Endodermal cell (in vitro differentiated cells): Measurements from ENCODE around the gene LYG1. TPM values are rescaled to one million over a fixed set of nuclear protein-coding genes. Genes with fewer than 3 reads are reported as not detected.
"Not testable (repeated sequence)": the region's sequence is repeated elsewhere in the genome, so short reads cannot be mapped to it uniquely, and the experiment has no call there.

Source experiments
- DNase-seq: peaks from one replicate; pipeline ENCODE4 v3.0.0-alpha.2; 2017
- H3K27ac ChIP-seq: 2 replicates; pipeline ENCODE4 v1.5.1; 2013; ENCODE audit warnings: mild to moderate bottlenecking, low read depth, low read length, moderate library complexity
- H3K27me3 ChIP-seq: 2 replicates; pipeline ENCODE4 v1.6.1; 2013; ENCODE audit warnings: mild to moderate bottlenecking, low read length, moderate library complexity; ENCODE audit not compliant: insufficient read depth, control insufficient read depth, poor library complexity, severe bottlenecking
- H3K36me3 ChIP-seq: 2 replicates; pipeline ENCODE4 v1.7.0; 2013; ENCODE audit warnings: mild to moderate bottlenecking, low read length, moderate library complexity; ENCODE audit not compliant: control insufficient read depth, insufficient read depth
- H3K4me1 ChIP-seq: one replicate; pipeline ENCODE4 v1.7.0; 2013; ENCODE audit warnings: low read length; ENCODE audit not compliant: control insufficient read depth, insufficient read depth
- H3K4me3 ChIP-seq: 2 replicates; pipeline ENCODE4 v1.5.1; 2013; ENCODE audit warnings: mild to moderate bottlenecking, low read length, moderate library complexity
- H3K9ac ChIP-seq: 2 replicates; pipeline ENCODE4 v1.6.1; 2013; ENCODE audit warnings: mild to moderate bottlenecking, low read length, moderate library complexity; ENCODE audit not compliant: poor library complexity, severe bottlenecking; ENCODE audit errors: extremely low read depth
- H3K9me3 ChIP-seq: 2 replicates; pipeline ENCODE4 v1.6.1; 2013; ENCODE audit warnings: mild to moderate bottlenecking, low read length, moderate library complexity; ENCODE audit not compliant: control insufficient read depth
- H3K27ac Mint-ChIP-seq: 2 replicates; pipeline ENCODE4 v1.8.0; 2020; ENCODE audit warnings: mixed read lengths
- H3K27me3 Mint-ChIP-seq: 2 replicates; pipeline ENCODE4 v1.8.0; 2021; ENCODE audit warnings: mild to moderate bottlenecking, mixed read lengths; ENCODE audit not compliant: insufficient read depth
- H3K36me3 Mint-ChIP-seq: 2 replicates; pipeline ENCODE4 v1.8.0; 2020; ENCODE audit warnings: low read depth, mixed read lengths
- H3K4me1 Mint-ChIP-seq: 2 replicates; pipeline ENCODE4 v1.8.0; 2020; ENCODE audit warnings: mixed read lengths
- H3K4me3 Mint-ChIP-seq: 2 replicates; pipeline ENCODE4 v1.8.0; 2020; ENCODE audit warnings: mild to moderate bottlenecking, moderate library complexity, mixed read lengths
- H3K9me3 Mint-ChIP-seq: 2 replicates; pipeline ENCODE4 v1.8.0; 2020; ENCODE audit warnings: mild to moderate bottlenecking, mixed read lengths
- CTCF ChIP-seq: fragments of 200-600 bp; sonication (generic); conservative IDR thresholded peaks from 2 replicates; pipeline ENCODE4 v1.5.0; 2021; ENCODE audit warnings: antibody characterized with exemption, mild to moderate bottlenecking
- WGBS, 2 experiments: methylation state at CpG; one replicate each; pipeline versions ENCODE4 v1.1.5 to v1.1.7; 2013; ENCODE audit warnings: missing lambda C conversion rate in 2 of 2, mixed read lengths in 1 of 2; ENCODE audit not compliant: insufficient coverage in 1 of 2, insufficient read length in 1 of 2; 5-methylcytosine and 5-hydroxymethylcytosine counted together
- total RNA-seq, 2 donors: library from RNA; stranded (reverse); fragmentation: NEBNext Ultra II Directional in 1 of 2; extraction: Animal tissue kit (Norgen Biotek cat#: 25700) in 1 of 2; gene quantifications; 2 replicates in 1 of 2; 3 replicates in 1 of 2; pipeline ENCODE4 v1.2.1, GENCODE V29; 2021

LYG1 gene
- total RNA-seq, 2 donors from 2014 or later = 0.35 to 0.55 TPM

DNA sequence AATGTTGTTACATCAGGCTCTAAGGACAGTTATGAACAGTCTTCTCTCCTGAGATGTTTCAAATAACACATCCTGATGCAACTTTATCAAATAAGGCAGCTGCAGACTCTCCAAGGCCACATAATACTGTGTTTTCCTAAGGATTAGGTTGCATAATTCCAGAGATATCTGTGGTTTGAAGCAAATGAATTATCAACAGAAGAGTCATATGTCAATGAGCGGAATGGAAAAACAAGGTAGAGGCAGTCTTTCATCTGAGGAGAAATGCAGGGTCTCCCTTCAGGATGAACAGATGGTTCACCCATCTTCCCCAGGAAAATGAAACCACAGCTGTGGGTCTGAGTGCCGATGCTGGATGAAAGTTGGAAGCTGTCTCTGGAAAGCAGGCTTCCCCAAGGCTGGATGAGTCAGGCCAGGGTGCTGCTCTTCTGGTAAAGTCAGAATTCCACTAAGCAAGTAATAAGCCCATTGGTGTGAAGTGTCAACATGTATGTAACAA, 22.2 kb downstream of the LYG1 start:
- no peak overlapping the region for H3K4me3 ChIP-seq
- no peaks in the 10 kb centered on the region for H3K27me3 ChIP-seq
- H3K27ac ChIP-seq = no peak overlapping the region
- no peak for DNase-seq
- Mint-ChIP-seq H3K27me3 (no peaks in the 10 kb centered on the region), H3K36me3 (peaks cover 7% of the 10 kb centered on the region), H3K4me3 (no peak overlapping the region), H3K27ac (no peak overlapping the region), H3K9me3 (peaks cover 35% of the 10 kb centered on the region), H3K4me1 (no peaks in the 10 kb centered on the region)
- no peak for TF ChIP-seq CTCF
- WGBS, 2 experiments = 94 to 100% methylated on average over 1 to 2 of the region's 2 CpGs
- H3K9ac ChIP-seq = no peak overlapping the region
- H3K36me3 ChIP-seq = no peaks in the 10 kb centered on the region
- peaks cover 21% of the 10 kb centered on the region for H3K9me3 ChIP-seq
- no peaks in the 10 kb centered on the region for H3K4me1 ChIP-seq

- WGBS, 2 experiments = 87 to 100% methylated on average over 3 to 5 of the region's 5 CpGs
- H3K9me3 ChIP-seq = peaks cover 21% of the 10 kb centered on the region
- not testable (repeated sequence) for H3K4me3 Mint-ChIP-seq, H3K9ac ChIP-seq, H3K27me3 Mint-ChIP-seq, H3K4me1 Mint-ChIP-seq, H3K27ac Mint-ChIP-seq, H3K4me1 ChIP-seq, H3K36me3 ChIP-seq, H3K27me3 ChIP-seq, H3K36me3 Mint-ChIP-seq, H3K27ac ChIP-seq, DNase-seq, H3K4me3 ChIP-seq
- H3K9me3 Mint-ChIP-seq = peaks cover 35% of the 10 kb centered on the region
Observed at GRCh38 chr2:99278195-99278765, 22.7 kb downstream of the LYG1 start.

DNA sequence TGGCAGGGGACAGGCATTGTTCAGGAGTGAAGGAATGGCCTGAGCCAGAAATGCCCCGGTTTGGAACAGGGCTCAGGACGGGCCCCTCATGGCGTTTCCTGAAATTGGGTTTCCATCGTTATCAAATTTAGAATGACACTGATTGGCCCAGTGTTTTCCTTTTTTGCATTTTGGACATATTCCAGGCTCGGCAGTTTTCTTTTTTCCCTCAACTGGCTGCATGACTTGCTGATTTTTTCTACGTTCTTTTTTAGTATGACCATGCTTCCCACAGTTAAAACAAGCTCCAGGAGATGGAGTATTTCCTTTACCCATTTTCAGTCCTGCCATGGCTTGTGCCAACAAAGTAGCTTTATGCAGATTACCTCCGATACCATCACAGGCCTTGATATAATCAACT, 25.1 kb downstream of the LYG1 start:
- Histone ChIP-seq H3K27ac (no peak overlapping the region), H3K27me3 (no peaks in the 10 kb centered on the region), H3K9ac (no peak overlapping the region), H3K4me1 (no peaks in the 10 kb centered on the region), H3K36me3 (no peaks in the 10 kb centered on the region), H3K4me3 (no peak overlapping the region), H3K9me3 (peaks cover 37% of the 10 kb centered on the region)
- Mint-ChIP-seq H3K27me3 (no peaks in the 10 kb centered on the region), H3K9me3 (peaks cover 55% of the 10 kb centered on the region), H3K4me3 (no peak overlapping the region), H3K4me1 (no peaks in the 10 kb centered on the region), H3K36me3 (no peaks in the 10 kb centered on the region), H3K27ac (no peak overlapping the region)
- 81 to 91% methylated on average over 5 to 7 of the region's 7 CpGs for WGBS, 2 experiments
- no peak for TF ChIP-seq CTCF
- no peak for DNase-seq

DNA sequence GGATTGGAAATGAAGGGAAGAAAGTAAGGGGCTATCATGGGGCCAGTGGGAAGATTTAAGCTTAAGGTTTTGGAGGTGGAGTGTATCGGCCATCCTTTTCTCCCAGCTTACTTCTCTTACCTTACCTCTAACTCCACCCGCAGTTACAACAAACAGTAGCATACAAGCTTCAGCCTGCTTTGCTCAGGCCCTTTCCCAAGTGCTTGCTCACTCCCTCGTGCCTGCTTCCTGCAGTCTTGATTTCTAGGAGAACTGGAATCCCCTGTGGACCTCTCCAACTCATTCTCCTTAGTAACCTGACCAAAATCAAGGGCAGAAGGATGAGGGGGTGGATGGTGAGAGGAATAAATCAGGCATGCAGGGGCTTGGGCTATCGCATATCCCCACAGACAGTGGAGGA, 39.8 kb downstream of the LYG1 start:
- no peaks in the 10 kb centered on the region for H3K36me3 Mint-ChIP-seq
- no peaks in the 10 kb centered on the region for H3K4me1 Mint-ChIP-seq
- TF ChIP-seq CTCF = no peak
- H3K9me3 Mint-ChIP-seq = peaks cover 4% of the 10 kb centered on the region
- 88 to 90% methylated on average over 2 to 4 of the region's 4 CpGs for WGBS, 2 experiments
- no peaks in the 10 kb centered on the region for H3K27me3 Mint-ChIP-seq
- Histone ChIP-seq H3K36me3 (no peaks in the 10 kb centered on the region), H3K27me3 (no peaks in the 10 kb centered on the region), H3K27ac (no peak overlapping the region), H3K4me1 (no peaks in the 10 kb centered on the region), H3K4me3 (no peak overlapping the region), H3K9ac (no peak overlapping the region), H3K9me3 (peaks cover under 1% of the 10 kb centered on the region)
- no peak overlapping the region for H3K4me3 Mint-ChIP-seq
- no peak overlapping the region for H3K27ac Mint-ChIP-seq
- no peak for DNase-seq
